Ovary (tissue), 9 donors: ENCODE measurements around the gene GATM. TPM values are rescaled to one million over a fixed set of nuclear protein-coding genes. Genes with fewer than 3 reads are reported as not detected.
A peak's percentile ranks its signal among the peaks of the same experiment; 100 is the strongest.

Experiments
- DNase-seq, 5 donors: peaks; one replicate each; pipeline ENCODE4 v3.0.0-alpha.2; 2019 to 2020
- H3K27ac ChIP-seq, 2 donors: fragments of 200-600 bp; one replicate each; pipeline versions ENCODE4 v1.5.1 to v1.8.0; 2019 to 2022
- H3K27me3 ChIP-seq: fragments of 200-600 bp; one replicate; pipeline ENCODE4 v1.8.0; 2022
- H3K36me3 ChIP-seq: fragments of 200-600 bp; sonication (generic); one replicate; pipeline ENCODE4 v1.5.1; 2019
- H3K4me1 ChIP-seq: one replicate; pipeline ENCODE4 v1.8.1; 2013; ENCODE audit warnings: mild to moderate bottlenecking, moderate library complexity; ENCODE audit not compliant: insufficient read depth
- H3K4me3 ChIP-seq: fragments of 200-600 bp; sonication (generic); one replicate; pipeline ENCODE4 v1.5.1; 2017
- H3K9me3 ChIP-seq, 2 donors: fragments of 200-600 bp in 1 of 2; sonication (generic) in 1 of 2; one replicate each; pipeline versions ENCODE4 v1.5.1 to v1.8.1; 2013 to 2019; ENCODE audit warnings: mild to moderate bottlenecking in 1 of 2, moderate library complexity in 1 of 2
- EP300 ChIP-seq: sonication (generic); formaldehyde crosslinking; IDR thresholded peaks from one replicate; pipeline ENCODE4 v1.6.1; 2017; ENCODE audit warnings: antibody characterized with exemption
- POLR2A ChIP-seq: fragments of 450-650 bp; IDR thresholded peaks from one replicate; pipeline ENCODE4 v1.6.1; 2017; ENCODE audit warnings: antibody characterized with exemption, mild to moderate bottlenecking, moderate library complexity
- WGBS, 3 donors: extraction: QIAGEN DNeasy Blood & Tissue Kit in 1 of 3; methylation state at CpG; one replicate each; pipeline versions ENCODE4 v1.1.5 to v1.1.7; 2013 to 2017; 5-methylcytosine and 5-hydroxymethylcytosine counted together
- intact Hi-C, 4 donors: fragments of 100-400 bp; cut with DNase I; formaldehyde crosslinking; loops; one replicate each; pipeline versions ENCODE4 v1.11.0 to v1.15.1; 2022 to 2023
- polyA plus RNA-seq, 2 donors: library from polyadenylated mRNA; stranded (reverse); fragments of 200-250 nt in 1 of 2; fragments of 350-450 nt in 1 of 2; fragmentation: Illumina TruSeq in 1 of 2; extraction: RNeasy Lipid Tissue Mini Kit (QIAGEN cat#74804) in 1 of 2; gene quantifications; one replicate each; pipeline ENCODE4 v1.2.3, GENCODE V29; 2013 to 2014
- total RNA-seq, 7 donors: library from RNA; depleted of rRNA in 2 of 7; stranded (reverse); fragments of >200 nt in 2 of 7; fragmentation: NEBNext Ultra II Directional in 3 of 7; extraction: Animal tissue kit (Norgen Biotek cat#: 25700) in 3 of 7; gene quantifications; one replicate each; pipeline versions ENCODE4 v1.1.0 to v1.2.4, GENCODE V29; 2016 to 2023
- TF ChIP-seq, protein P1 (sequence below), 3 donors: fragments of 450-650 bp in 2 of 3; fragments of 200-600 bp in 1 of 3; IDR thresholded peaks; one replicate each; pipeline versions ENCODE4 v1.5.1 to v1.8.0; 2016 to 2022; ENCODE audit warnings: antibody characterized with exemption in 3 of 3, mild to moderate bottlenecking in 1 of 3
- donor health status: DM: no; HTN: no; CAD: no; lungs with moderate emphysema.
- donor health status: DM: no; HTN: no; CAD: no.
- donor health status: Bipolar disorder and iron deficiency.
- donor health status: DM: yes; HTN: yes; CAD: no.
- donor health status: DM: no; HTN: no; CAD: no.
- donor health status: DM: yes; HTN: yes; CAD: no.

The GATM gene
- total and polyA plus RNA-seq, 9 donors: 43.6 to 218 (median 132) TPM

DNA sequence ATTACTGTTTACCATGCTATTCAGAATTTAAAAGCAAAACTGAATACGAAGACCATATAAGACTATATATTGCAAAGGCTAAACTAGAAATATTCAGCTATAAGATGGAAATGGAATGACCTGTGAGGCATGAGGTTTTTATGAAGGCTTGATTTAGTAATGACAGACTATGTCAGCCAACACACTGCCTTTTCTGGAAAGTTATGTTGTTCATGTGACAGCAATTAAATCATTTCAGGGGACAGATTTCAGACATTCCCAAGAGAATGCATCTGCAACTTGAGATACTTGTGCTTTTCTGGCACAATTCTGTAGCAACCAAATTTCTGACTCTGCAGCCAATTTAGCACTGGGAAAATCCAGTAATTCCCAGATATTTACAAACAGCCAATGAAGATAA, 8.6 kb upstream of the GATM start:
- intact Hi-C loops: no loop called here
- peak overlapping the region in 1 of 2 donors; percentile 63 for H3K27ac ChIP-seq

DNA sequence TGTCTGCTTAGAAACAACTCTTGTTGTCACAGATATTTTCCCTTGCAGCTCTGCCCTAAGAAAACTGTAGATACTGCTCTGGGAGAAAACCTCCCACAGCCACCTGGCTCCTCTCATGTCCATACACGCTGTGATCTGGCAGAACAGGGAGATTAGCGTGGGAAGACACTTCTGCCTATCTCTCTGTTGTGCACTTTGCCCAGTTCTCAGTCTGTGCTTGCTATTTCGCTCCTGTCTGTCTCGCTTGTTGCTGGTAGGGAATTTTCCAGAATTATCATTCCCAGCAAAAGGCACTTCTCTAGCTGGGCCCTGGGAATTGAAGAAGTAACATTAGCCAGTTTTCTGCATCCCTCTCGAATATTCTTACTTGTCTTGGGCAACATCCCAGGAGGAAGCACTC, 8.1 kb upstream of the GATM start:
- TF ChIP-seq, protein P1, sequence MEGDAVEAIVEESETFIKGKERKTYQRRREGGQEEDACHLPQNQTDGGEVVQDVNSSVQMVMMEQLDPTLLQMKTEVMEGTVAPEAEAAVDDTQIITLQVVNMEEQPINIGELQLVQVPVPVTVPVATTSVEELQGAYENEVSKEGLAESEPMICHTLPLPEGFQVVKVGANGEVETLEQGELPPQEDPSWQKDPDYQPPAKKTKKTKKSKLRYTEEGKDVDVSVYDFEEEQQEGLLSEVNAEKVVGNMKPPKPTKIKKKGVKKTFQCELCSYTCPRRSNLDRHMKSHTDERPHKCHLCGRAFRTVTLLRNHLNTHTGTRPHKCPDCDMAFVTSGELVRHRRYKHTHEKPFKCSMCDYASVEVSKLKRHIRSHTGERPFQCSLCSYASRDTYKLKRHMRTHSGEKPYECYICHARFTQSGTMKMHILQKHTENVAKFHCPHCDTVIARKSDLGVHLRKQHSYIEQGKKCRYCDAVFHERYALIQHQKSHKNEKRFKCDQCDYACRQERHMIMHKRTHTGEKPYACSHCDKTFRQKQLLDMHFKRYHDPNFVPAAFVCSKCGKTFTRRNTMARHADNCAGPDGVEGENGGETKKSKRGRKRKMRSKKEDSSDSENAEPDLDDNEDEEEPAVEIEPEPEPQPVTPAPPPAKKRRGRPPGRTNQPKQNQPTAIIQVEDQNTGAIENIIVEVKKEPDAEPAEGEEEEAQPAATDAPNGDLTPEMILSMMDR (IDR thresholded peaks at IDR 0.05): no peak
- TF ChIP-seq EP300 (no peak), POLR2A (no peak)
- H3K27ac ChIP-seq: peak overlapping the region; percentile 25 to 63
- intact Hi-C loops: no loop called here
- H3K36me3 ChIP-seq: no peaks in the 10 kb centered on the region
- no peaks in the 10 kb centered on the region for H3K9me3 ChIP-seq
- peak; percentile 33 to 62 (median 46) for DNase-seq
- WGBS, 3 donors: 3 to 10% (median 4%) methylated on average over 5 of the region's 5 CpGs
- no peak overlapping the region for H3K4me3 ChIP-seq
- no peaks in the 10 kb centered on the region for H3K27me3 ChIP-seq
- peaks cover 10% of the 10 kb centered on the region for H3K4me1 ChIP-seq

More for the DNA sequence above, 8.6 kb upstream of the GATM start:
- no peak for TF ChIP-seq POLR2A
- no peak for TF ChIP-seq EP300
- TF ChIP-seq, protein P1 (IDR thresholded peaks at IDR 0.05): no peak
- no peaks in the 10 kb centered on the region for H3K9me3 ChIP-seq
- no peak for DNase-seq
- peaks cover 10% of the 10 kb centered on the region for H3K4me1 ChIP-seq
- 20 to 37% (median 21%) methylated on average over 1 of the region's 1 CpG for WGBS, 3 donors
- H3K4me3 ChIP-seq: no peak overlapping the region
- no peaks in the 10 kb centered on the region for H3K36me3 ChIP-seq
- no peaks in the 10 kb centered on the region for H3K27me3 ChIP-seq

DNA sequence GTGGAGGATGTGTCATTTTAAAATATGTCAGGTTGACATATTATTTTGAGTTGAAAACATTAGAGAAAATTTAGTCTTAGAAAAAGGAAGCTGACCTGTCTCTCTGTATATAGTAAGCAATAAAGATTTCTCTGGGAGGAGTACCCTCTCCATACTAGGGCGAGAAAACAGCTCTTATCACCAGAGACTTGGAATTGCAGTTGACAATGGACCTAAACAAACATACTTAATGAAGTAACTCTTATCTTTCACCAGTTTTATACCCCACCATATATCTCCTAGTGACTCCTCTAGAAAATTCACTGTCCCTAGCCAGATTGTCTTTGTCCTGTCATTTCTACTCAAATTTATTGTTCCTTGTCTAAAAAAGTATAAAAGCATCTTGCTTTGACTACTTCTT, 7.2 kb upstream of the GATM start:
- intact Hi-C loops: no loop called here

DNA sequence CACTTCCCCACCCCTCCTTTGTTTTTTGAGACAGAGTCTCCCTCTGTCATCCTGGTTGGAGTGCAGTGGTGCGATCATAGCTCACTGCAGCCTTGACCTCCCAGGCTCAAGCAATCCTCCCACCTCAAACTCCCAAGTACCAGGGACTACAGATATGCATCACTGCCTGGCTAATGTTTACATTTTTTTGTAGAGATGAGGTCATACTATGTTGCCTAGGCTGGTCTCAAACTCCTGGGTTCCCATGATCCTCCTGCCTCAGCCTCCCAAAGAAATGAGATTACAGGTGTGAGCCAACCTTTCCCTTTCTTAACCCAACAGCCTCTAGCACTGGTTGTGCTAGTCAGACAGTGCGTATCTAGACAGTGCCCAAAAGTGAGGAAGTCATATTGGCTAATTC, 6.4 kb upstream of the GATM start:
- peak overlapping the region in 1 of 2 donors; percentile 32 for H3K27ac ChIP-seq
- H3K27me3 ChIP-seq: no peaks in the 10 kb centered on the region
- no peak for DNase-seq
- TF ChIP-seq, protein P1 (IDR thresholded peaks at IDR 0.05): no peak
- no peak for TF ChIP-seq POLR2A
- no peak for TF ChIP-seq EP300
- 69 to 74% (median 73%) methylated on average over 2 of the region's 2 CpGs for WGBS, 3 donors
- no peak overlapping the region for H3K4me3 ChIP-seq
- H3K9me3 ChIP-seq: no peaks in the 10 kb centered on the region
- no peaks in the 10 kb centered on the region for H3K36me3 ChIP-seq
- peaks cover 7% of the 10 kb centered on the region for H3K4me1 ChIP-seq
- intact Hi-C loops: no loop called here

More for the DNA sequence above, 7.2 kb upstream of the GATM start:
- Histone ChIP-seq H3K27ac (peak overlapping the region in 1 of 2 donors; percentile 63), H3K4me3 (no peak overlapping the region), H3K4me1 (peaks cover 10% of the 10 kb centered on the region), H3K9me3 (no peaks in the 10 kb centered on the region), H3K27me3 (no peaks in the 10 kb centered on the region), H3K36me3 (no peaks in the 10 kb centered on the region)
- WGBS, 3 donors: 47 to 55% (median 50%) methylated on average over 1 of the region's 1 CpG
- TF ChIP-seq POLR2A: no peak
- TF ChIP-seq EP300: no peak
- TF ChIP-seq, protein P1 (IDR thresholded peaks at IDR 0.05): no peak
- no peak for DNase-seq
